ENCODE data around the gene IL16.
"Not testable (repeated sequence)": the region's sequence is repeated elsewhere in the genome, so short reads cannot be mapped to it uniquely, and the experiment has no call there.

IL16 gene

GRCh38 chr15:81346611-81347010, 149.9 kb downstream of the IL16 start:
- no peak for DNase-seq

GRCh38 chr15:81347910-81348309, 151.2 kb downstream of the IL16 start:
- no peak for DNase-seq

- not testable (repeated sequence) for DNase-seq
Observed at GRCh38 chr15:81348691-81349090, 152.0 kb downstream of the IL16 start.

GRCh38 chr15:81349271-81349670, 152.6 kb downstream of the IL16 start:
- no peak for DNase-seq

GRCh38 chr15:81351651-81352050, 155.0 kb downstream of the IL16 start:
- DNase-seq = no peak

GRCh38 chr15:81356252-81356651, 159.6 kb downstream of the IL16 start:
- no peak for DNase-seq

GRCh38 chr15:81357180-81357686, 160.6 kb downstream of the IL16 start:
- no peak for DNase-seq

GRCh38 chr15:81358248-81358647, 161.6 kb downstream of the IL16 start:
- DNase-seq = no peak

GRCh38 chr15:81360491-81360890, 163.8 kb downstream of the IL16 start:
- no peak for DNase-seq

GRCh38 chr15:81361891-81362290, 165.2 kb downstream of the IL16 start:
- no peak for DNase-seq

GRCh38 chr15:81362790-81363189, 166.1 kb downstream of the IL16 start:
- no peak for DNase-seq

- DNase-seq = no peak
Observed at GRCh38 chr15:81363276-81363675, 166.6 kb downstream of the IL16 start.
